MCF 10A (cell line): Measurements from ENCODE around the gene SSH2. TPM values are rescaled to one million over a fixed set of nuclear protein-coding genes. Genes with fewer than 3 reads are reported as not detected.

Experiments used
- BruUV-seq: library from RNA; stranded (reverse); fragments of 400-500 nt; replicated peaks from 2 replicates; lab custom pipeline; 2021; lab: Mats Ljungman, UMichigan
- CTCF ChIA-PET: fragments of 300-600 bp; sonication (Branson Sonifier 250); formaldehyde crosslinking; extraction: SDS; loops from one replicate; lab custom pipeline; 2021; ENCODE audit warnings: antibody characterized with exemption, inconsistent platforms; lab: Yijun Ruan, JAX
- POLR2A ChIA-PET: fragments of 300-600, 350-650 bp; sonication (Branson Sonifier 250); formaldehyde crosslinking; extraction: SDS; loops from one replicate; lab custom pipeline; 2020; ENCODE audit warnings: antibody characterized with exemption, inconsistent platforms; lab: Yijun Ruan, JAX
- DNase-seq: peaks from one replicate; pipeline ENCODE4 v3.0.0-alpha.2; 2018; ENCODE audit not compliant: unreplicated experiment
- H3K27ac Mint-ChIP-seq: one replicate; pipeline ENCODE4 v1.8.0; 2022; ENCODE audit warnings: mild to moderate bottlenecking, low read depth, mixed read lengths; ENCODE audit not compliant: unreplicated experiment
- H3K27me3 Mint-ChIP-seq: one replicate; pipeline ENCODE4 v1.8.0; 2022; ENCODE audit warnings: mixed read lengths; ENCODE audit not compliant: insufficient read depth, unreplicated experiment
- H3K36me3 Mint-ChIP-seq: one replicate; pipeline ENCODE4 v1.8.0; 2022; ENCODE audit warnings: mild to moderate bottlenecking, moderate library complexity, mixed read lengths; ENCODE audit not compliant: insufficient read depth, unreplicated experiment
- H3K4me1 Mint-ChIP-seq: one replicate; pipeline ENCODE4 v1.8.0; 2022; ENCODE audit warnings: mixed read lengths; ENCODE audit not compliant: insufficient read depth, unreplicated experiment
- H3K4me3 Mint-ChIP-seq: one replicate; pipeline ENCODE4 v1.8.0; 2022; ENCODE audit warnings: mild to moderate bottlenecking, moderate library complexity, mixed read lengths; ENCODE audit not compliant: unreplicated experiment
- H3K9me3 Mint-ChIP-seq: one replicate; pipeline ENCODE4 v1.8.0; 2022; ENCODE audit warnings: mixed read lengths; ENCODE audit not compliant: unreplicated experiment
- CTCF ChIP-seq: fragments of 200-600 bp; IDR thresholded peaks from one replicate; pipeline ENCODE4 v1.8.0; 2022; ENCODE audit warnings: antibody characterized with exemption, mild to moderate bottlenecking; ENCODE audit not compliant: unreplicated experiment
- intact Hi-C: fragments of 100-400 bp; cut with micrococcal nuclease; formaldehyde crosslinking; loops from 2 replicates; pipeline ENCODE4 v1.14.1; 2022
- total RNA-seq: library from RNA; stranded (reverse); gene quantifications from 2 replicates; pipeline ENCODE4 v1.2.3, GENCODE V29; 2022

The SSH2 gene
- total RNA-seq, 1 experiment from 2014 or later: 21.9 TPM

DNA sequence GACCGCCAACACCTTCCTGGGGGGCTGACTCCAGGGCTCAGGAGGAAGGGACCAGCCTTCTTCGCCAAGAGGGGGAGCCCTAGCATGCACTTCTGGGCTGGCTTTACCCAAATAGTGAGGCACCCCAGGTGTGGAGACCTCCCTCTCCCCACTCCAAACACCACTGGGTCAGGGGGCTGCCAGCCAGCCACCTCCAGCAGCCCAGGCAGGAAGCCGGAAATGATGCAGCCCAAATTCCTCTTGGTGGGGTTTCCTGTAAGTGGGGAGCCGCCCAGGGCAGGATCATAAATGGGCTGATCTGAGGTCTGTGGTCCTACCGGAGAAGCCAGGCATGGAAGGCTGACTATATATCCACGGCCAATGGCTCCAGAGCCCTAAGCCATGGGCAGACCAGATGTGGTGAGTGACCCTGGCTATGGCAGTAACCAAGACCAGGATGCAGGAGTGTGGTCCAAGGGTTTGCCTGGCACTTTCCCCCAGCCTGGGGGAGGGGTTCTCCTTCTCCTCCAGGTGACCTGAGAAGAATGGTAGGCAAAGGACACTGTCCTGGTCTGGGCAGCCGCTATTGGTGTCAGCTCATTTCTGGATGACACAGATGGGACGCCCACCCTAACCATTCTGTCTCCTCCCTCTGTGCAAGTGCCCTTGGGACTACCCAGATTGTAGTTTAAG lies 344.8 kb downstream of the SSH2 start:
- Mint-ChIP-seq H3K36me3 (peaks cover 23% of the 10 kb centered on the region), H3K27me3 (no peaks in the 10 kb centered on the region), H3K9me3 (no peaks in the 10 kb centered on the region), H3K4me1 (peaks cover 42% of the 10 kb centered on the region), H3K4me3 (no peak overlapping the region), H3K27ac (no peak overlapping the region)
- intact Hi-C loops: no loop called here
- ChIA-PET CTCF (interaction anchor here (0.6 to 1.6 kb wide), 2 partner anchors 11 to 227 kb away, joined by 3 to 5 read pairs; no protein-coding TSS in a partner anchor), POLR2A (interaction anchor here (0.7 to 1.4 kb wide), 2 partner anchors 16 to 100 kb away, joined by 3 to 4 read pairs; no protein-coding TSS in a partner anchor)
- no peak for TF ChIP-seq CTCF
- no TSS peak for BruUV-seq
- DNase-seq: no peak

GRCh38 chr17:29584452-29585079 lies 345.5 kb downstream of the SSH2 start:
- POLR2A ChIA-PET: interaction anchor here (1.1 to 4.4 kb wide), 3 partner anchors 7 to 17 kb away, joined by 4 to 81 read pairs (median 6); partner anchors contain the start of gene ANKRD13B
- intact Hi-C loops: loop anchor here (5.0 kb wide), 1 partner anchor 508 kb away; no protein-coding TSS in a partner anchor
- H3K4me1 Mint-ChIP-seq: peaks cover 40% of the 10 kb centered on the region
- no peak for TF ChIP-seq CTCF
- no peak for DNase-seq
- H3K36me3 Mint-ChIP-seq: peaks cover 24% of the 10 kb centered on the region
- no peaks in the 10 kb centered on the region for H3K9me3 Mint-ChIP-seq
- BruUV-seq: no TSS peak
- peak overlapping the region; percentile 84 for H3K27ac Mint-ChIP-seq
- H3K27me3 Mint-ChIP-seq: no peaks in the 10 kb centered on the region
- no peak overlapping the region for H3K4me3 Mint-ChIP-seq
- CTCF ChIA-PET: interaction anchor here (0.6 to 6.8 kb wide), 5 partner anchors 7 to 437 kb away, joined by 3 to 89 read pairs (median 4); partner anchors contain the start of genes ABHD15, ANKRD13B and TP53I13

DNA sequence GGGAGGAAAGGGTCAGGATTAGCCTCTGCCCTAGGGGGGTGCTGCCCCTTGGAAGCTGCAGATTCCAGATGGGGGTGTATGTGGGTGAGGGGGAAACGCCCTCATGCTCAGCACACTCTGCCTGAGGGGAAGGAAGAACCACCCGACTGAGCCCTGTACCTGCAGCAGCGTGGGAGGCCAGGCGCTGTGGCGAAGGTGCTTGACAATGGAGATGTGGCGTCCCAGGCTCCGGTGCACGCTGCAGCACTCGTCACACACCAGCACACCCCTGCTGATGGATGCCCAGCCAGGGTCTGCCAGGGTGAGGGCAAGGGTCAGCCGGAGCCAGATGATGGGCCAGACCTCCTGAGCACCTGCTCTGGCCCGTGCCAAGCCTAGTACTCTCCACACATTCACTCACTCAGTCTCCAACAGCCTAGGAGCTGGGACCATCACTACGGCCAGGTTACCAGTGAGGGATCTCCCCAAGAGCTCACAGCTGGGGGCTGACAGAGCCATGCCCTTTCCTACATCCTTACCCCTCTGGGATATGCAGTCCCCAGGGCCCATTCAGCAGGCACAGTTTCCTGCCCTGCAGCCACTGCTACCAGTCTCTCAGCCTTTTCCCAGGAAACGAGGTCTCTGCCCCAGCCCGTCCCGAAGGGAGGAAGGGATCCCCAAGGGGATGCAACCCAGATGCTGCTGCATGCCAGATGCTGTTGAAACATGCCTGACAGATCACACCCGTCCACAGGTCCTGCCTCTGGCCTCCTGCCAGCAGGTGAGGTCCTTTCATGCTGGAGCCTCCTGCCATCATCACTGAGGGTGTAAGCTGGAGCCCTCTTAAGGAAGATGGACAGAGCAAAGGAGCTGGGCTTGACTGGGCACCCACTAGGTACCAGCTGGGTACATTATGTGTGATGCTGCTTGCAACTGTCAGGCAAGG lies 346.4 kb downstream of the SSH2 start:
- peak overlapping the region; percentile 84 for H3K27ac Mint-ChIP-seq
- H3K36me3 Mint-ChIP-seq: peaks cover 32% of the 10 kb centered on the region
- no TSS peak for BruUV-seq
- H3K9me3 Mint-ChIP-seq: no peaks in the 10 kb centered on the region
- peaks cover 40% of the 10 kb centered on the region for H3K4me1 Mint-ChIP-seq
- ChIA-PET POLR2A (interaction anchor here (1.1 to 4.4 kb wide), 4 partner anchors 8 to 347 kb away, joined by 4 to 81 read pairs (median 7); partner anchors contain the start of genes ANKRD13B and SSH2), CTCF (interaction anchor here (0.6 to 6.8 kb wide), 7 partner anchors 8 to 436 kb away, joined by 3 to 89 read pairs (median 4); partner anchors contain the start of genes ABHD15, ANKRD13B and TP53I13)
- peak; percentile 83 for DNase-seq
- TF ChIP-seq CTCF: no peak
- no peak overlapping the region for H3K4me3 Mint-ChIP-seq
- intact Hi-C loops: loop anchor here (5.0 kb wide), 1 partner anchor 509 kb away; no protein-coding TSS in a partner anchor
- no peaks in the 10 kb centered on the region for H3K27me3 Mint-ChIP-seq
